HG03558 (cell line): ENCODE results near the gene SEC24C.
"Not testable (repeated sequence)": the region's sequence is repeated elsewhere in the genome, so short reads cannot be mapped to it uniquely, and the experiment has no call there.

ENCODE experiments used
- ATAC-seq: cut with Tn5 transposase; IDR thresholded peaks from one replicate; pipeline ENCODE4 v1.9.1; 2021; ENCODE audit warnings: moderate number of reproducible peaks; ENCODE audit not compliant: unreplicated experiment; ENCODE audit errors: extremely low read depth

The SEC24C gene

GRCh38 chr10:73788864-73789658, 44.9 kb downstream of the SEC24C start:
- ATAC-seq, result no peak

DNA sequence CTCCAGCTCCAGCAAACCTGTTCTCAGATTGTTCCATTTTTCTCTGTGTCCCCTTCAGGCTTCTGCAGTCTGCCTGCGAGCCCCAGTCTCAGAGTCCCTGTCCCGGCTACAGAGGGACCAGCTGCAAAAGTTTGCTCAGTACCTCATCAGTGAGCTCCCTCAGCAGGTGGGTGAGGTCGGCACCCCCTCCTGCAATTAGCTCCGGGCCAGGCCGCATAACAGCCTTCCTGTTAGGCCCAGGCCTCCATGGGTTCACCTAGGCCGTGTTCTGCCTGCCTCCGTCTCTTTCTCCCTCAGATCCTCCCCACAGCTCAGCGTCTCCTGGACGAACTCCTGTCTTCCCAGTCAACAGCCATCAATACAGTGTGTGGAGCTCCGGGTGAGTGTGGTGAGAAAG, 45.5 kb downstream of the SEC24C start:
- no peak for ATAC-seq

DNA sequence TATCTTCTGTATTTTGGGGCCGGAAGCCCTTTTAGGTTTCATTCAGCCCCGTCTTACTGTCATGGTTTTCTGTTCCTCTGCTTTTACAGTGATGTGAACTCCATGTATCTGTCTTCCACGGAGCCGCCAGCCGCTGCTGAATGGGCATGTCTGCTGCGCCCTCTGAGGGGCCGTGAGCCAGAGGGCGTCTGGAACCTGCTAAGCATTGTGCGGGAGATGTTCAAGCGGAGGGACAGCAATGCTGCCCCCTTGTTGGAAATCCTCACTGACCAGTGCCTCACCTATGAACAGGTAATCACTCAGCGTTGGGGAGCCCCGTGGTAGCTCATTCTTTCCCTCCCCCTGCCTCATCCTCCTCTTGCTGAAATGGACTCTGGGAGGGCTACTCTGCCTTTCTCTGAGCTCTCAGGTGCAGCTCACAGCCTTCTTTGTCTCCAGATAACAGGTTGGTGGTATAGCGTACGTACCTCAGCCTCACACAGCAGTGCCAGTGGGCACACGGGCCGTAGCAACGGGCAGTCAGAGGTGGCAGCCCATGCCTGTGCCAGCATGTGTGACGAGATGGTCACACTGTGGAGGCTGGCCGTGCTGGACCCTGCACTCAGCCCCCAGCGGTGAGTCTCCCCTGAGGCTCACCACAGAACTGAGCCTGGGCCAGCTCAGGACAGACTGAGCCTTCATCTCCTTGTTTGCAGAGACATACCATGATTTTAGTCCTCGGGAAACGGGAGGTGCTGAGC, 46.9 kb downstream of the SEC24C start:
- no peak for ATAC-seq

GRCh38 chr10:73791871-73792400, 47.8 kb downstream of the SEC24C start:
- no peak for ATAC-seq

- ATAC-seq, result no peak
These were observed 49.3 kb downstream of the SEC24C start for GRCh38 chr10:73793456-73793855.

DNA sequence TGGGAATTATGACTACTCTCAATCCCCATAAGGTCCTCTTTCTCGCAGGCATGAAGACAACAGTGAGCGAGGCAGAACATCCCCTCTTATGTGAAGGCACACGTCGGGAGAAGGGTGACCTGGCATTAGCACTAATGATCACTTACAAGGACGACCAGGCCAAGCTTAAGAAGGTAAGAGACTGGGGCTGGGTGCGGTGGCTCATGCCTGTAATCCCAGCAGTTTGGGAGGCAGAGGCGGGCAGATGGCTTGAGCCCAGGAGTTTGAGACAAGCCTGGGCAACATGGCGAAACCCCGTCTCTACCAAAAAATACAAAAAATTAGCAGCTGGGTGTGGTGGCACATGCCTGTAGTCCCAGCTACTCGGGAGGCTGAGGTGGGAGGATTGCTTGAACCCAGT, 51.3 kb downstream of the SEC24C start:
- ATAC-seq, result not testable (repeated sequence)

- not testable (repeated sequence) for ATAC-seq
These were observed 51.9 kb downstream of the SEC24C start for GRCh38 chr10:73796035-73796434.

DNA sequence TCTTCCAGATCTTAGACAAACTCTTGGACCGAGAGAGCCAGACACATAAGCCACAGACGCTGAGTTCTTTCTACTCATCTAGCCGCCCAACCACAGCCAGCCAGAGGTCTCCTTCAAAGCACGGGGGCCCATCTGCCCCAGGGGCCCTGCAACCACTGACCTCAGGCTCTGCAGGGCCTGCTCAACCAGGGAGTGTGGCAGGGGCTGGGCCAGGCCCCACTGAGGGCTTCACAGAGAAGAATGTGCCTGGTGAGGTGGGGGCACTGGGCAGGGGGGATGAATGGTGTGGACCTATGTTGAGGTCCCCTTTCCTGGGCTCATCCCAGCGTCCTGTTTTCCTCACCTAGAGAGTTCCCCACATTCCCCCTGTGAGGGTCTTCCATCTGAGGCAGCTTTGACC, 52.6 kb downstream of the SEC24C start:
- ATAC-seq, result no peak

DNA sequence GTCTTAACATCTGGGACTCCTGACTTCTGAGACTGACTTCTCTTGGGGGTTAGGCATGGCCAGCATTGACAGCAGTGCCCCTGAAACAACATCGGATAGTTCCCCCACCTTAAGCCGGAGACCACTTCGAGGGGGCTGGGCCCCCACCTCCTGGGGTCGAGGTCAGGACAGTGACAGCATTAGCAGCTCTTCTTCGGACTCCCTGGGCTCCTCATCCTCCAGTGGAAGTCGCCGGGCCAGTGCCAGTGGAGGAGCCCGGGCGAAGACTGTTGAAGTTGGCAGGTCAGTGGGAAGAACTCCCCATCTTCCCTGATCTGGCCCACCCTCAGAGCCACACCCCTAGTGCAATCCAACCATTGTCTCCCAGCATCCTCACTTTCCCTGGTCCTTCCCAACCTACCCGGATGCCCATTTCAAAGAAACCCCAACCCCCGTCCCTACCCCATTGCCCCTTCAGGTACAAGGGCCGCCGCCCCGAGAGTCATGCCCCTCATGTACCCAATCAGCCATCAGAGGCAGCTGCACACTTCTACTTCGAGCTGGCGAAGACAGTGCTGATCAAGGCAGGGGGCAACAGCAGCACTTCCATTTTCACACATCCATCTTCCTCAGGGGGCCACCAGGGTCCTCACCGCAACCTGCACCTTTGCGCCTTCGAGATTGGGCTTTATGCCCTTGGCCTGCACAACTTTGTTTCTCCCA, 53.3 kb downstream of the SEC24C start:
- no peak for ATAC-seq

- ATAC-seq, result no peak
These were observed 53.9 kb downstream of the SEC24C start for GRCh38 chr10:73798087-73798486.

DNA sequence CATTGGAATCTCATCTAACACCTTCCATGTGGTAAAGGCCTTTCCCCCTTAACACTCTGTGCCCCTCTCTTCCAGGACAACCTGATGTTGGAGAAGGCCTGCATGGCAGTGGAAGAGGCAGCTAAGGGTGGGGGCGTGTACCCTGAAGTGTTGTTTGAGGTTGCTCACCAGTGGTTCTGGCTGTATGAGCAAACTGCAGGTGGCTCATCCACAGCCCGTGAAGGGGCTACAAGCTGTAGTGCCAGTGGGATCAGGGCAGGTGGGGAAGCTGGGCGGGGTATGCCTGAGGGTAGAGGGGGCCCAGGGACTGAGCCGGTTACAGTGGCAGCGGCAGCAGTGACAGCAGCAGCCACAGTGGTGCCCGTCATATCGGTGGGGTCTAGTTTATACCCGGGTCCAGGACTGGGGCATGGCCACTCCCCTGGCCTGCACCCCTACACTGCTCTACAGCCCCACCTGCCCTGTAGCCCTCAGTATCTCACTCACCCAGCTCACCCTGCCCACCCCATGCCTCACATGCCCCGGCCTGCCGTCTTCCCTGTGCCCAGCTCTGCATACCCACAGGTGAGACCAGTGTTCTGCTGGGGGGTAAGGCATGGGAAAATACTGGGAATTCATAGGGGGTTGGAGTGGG, 54.9 kb downstream of the SEC24C start:
- no peak for ATAC-seq

DNA sequence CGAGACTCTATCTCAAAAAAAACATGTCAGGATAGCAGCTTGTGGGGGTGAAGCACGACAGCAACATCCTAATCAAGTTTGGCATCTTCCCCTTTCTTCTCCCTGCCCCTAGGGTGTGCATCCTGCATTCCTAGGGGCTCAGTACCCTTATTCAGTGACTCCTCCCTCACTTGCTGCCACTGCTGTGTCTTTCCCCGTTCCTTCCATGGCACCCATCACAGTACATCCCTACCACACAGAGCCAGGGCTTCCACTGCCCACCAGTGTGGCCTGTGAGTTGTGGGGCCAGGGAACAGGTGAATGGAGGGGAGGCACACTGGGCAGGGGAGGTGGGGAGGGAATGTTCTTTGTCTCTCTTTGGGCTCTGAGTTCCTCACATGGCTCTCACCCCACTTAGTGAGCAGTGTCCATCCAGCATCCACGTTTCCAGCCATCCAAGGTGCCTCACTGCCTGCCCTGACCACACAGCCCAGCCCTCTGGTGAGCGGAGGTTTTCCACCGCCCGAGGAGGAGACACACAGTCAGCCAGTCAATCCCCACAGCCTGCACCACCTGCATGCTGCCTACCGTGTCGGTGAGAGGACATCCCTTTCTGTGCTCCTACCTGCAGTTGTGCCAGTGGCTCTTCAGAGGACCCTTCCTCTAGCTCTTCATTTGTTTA, 55.9 kb downstream of the SEC24C start:
- no peak for ATAC-seq

DNA sequence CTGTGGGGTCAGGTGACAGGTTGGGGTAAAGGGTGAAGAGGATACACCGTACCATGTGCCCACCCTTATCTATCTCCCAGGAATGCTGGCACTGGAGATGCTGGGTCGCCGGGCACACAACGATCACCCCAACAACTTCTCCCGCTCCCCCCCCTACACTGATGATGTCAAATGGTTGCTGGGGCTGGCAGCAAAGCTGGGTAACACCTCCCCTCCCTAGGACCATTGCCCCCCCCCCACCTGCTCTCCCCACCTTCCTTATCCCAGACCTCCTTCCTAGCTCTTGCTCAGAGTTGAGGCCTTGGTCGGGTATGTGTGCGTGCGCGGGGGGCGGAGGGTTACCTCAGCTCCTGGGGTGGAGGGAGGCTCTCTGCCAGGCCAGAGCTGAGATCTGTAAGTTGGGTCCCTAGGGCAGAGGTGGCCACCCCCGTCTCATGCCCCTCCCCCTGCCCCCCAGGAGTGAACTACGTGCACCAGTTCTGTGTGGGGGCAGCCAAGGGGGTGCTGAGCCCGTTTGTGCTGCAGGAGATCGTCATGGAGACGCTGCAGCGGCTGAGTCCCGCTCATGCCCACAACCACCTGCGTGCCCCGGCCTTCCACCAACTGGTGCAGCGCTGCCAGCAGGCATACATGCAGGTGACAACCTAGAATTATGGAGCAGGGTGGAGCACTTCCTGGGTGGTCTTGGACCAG, 56.5 kb downstream of the SEC24C start:
- ATAC-seq, result no peak

- no peak for ATAC-seq
These were observed 57.0 kb downstream of the SEC24C start for GRCh38 chr10:73801253-73801590.

- ATAC-seq, result no peak
These were observed 58.3 kb downstream of the SEC24C start for GRCh38 chr10:73802276-73802991.

- no peak for ATAC-seq
These were observed 59.6 kb downstream of the SEC24C start for GRCh38 chr10:73803680-73804286.

GRCh38 chr10:73806176-73806950, 62.2 kb downstream of the SEC24C start:
- no peak for ATAC-seq

- ATAC-seq, result no peak
These were observed 63.3 kb downstream of the SEC24C start for GRCh38 chr10:73807471-73807870.
